Skin epidermis (tissue), 12 donors: ENCODE data around the gene STK40.

Experiments used
- H3K27ac ChIP-seq, 21 experiments: fragments of 200-600 bp; sonication (generic) in 11 of 21; one replicate each; pipeline ENCODE4 v1.5.0; 2020; ENCODE audit warnings: mild to moderate bottlenecking in 3 of 21, inconsistent platforms in 2 of 21, moderate library complexity in 2 of 21
- H3K4me3 ChIP-seq, 7 experiments: fragments of 200-600 bp; sonication (generic) in 2 of 7; one replicate each; pipeline ENCODE4 v1.5.0; 2020; ENCODE audit warnings: inconsistent platforms in 2 of 7, mild to moderate bottlenecking in 2 of 7, moderate library complexity in 1 of 7

STK40 gene

GRCh38 chr1:36303650-36304360, 81.9 kb downstream of the STK40 start:
- H3K4me3 ChIP-seq: no peak overlapping the region
- H3K27ac ChIP-seq: peak overlapping the region in 4 of 21 experiments; percentile 11 to 47 (median 38)

DNA sequence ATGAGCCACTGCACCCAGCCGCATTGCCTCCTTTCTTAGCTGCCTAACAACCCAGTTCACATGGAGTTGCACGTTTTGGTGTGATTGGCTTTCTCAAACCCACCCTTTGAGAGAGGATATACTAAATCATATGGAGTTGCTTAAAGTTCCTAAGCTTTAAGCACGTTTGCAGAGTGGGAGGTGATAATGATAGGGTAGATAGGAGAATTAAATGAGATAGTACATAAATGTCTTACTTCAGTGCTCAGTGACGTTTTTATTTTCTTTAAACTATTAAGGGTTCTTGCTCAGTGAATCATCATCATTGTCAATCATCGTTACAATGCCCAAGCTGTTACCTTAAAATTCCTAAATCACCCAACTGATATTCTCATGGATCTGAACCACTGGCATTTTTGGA, 82.5 kb downstream of the STK40 start:
- H3K27ac ChIP-seq: no peak overlapping the region
- H3K4me3 ChIP-seq: no peak overlapping the region

- Histone ChIP-seq H3K4me3 (no peak overlapping the region), H3K27ac (peak overlapping the region in 18 of 21 experiments; percentile 23 to 85 (median 74))
Observed at GRCh38 chr1:36301220-36301619, 84.5 kb downstream of the STK40 start.

DNA sequence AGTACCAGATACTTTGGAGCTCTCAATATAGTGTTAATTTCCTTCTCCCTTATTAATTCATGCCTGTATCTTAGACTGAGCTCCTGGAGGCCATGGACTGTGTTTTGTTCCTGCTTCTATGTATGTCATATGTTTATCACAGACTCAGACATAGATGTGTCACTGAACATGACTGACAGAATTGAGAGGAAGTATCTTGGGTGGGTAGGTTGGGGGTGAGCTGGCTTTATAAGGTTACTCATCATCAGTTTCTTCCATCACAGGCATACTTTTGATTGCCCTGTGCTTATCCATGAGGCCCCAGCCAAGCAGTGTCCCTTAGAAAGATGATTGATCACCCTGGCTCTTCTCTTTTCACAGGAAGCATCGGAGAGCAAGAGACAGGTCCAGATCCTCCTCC, 85.2 kb downstream of the STK40 start:
- H3K27ac ChIP-seq: peak overlapping the region in 19 of 21 experiments; percentile 3 to 85 (median 74)
- no peak overlapping the region for H3K4me3 ChIP-seq

- peak overlapping the region in 9 of 21 experiments; percentile 16 to 76 (median 57) for H3K27ac ChIP-seq
- H3K4me3 ChIP-seq: no peak overlapping the region
Observed at GRCh38 chr1:36298640-36299039, 87.1 kb downstream of the STK40 start.

GRCh38 chr1:36297062-36297461, 88.7 kb downstream of the STK40 start:
- peak overlapping the region in 10 of 21 experiments; percentile 1 to 70 (median 64) for H3K27ac ChIP-seq
- H3K4me3 ChIP-seq: no peak overlapping the region

GRCh38 chr1:36295390-36295789, 90.3 kb downstream of the STK40 start:
- Histone ChIP-seq H3K4me3 (no peak overlapping the region), H3K27ac (peak overlapping the region in 6 of 21 experiments; percentile 4 to 67 (median 42))
